Stimulated activated memory B cell treated with anti-CD40 and anti-IgM and Interleukin-4, amounts not matched to agents 10 μg/mL and 1 μg/mL and 100 μg/mL, for 72 hours (primary cell): Measurements from ENCODE around the gene GUCD1.

Source experiments
- ATAC-seq: fragments of 150-1000 bp; cut with Tn5 transposase; 2 replicates; pipeline ENCODE4 v1.10.0; 2021
- H3K27ac Mint-ChIP-seq: one replicate; pipeline ENCODE4 v1.8.0; 2022; ENCODE audit warnings: mild to moderate bottlenecking, mixed read lengths
- H3K27me3 Mint-ChIP-seq: one replicate; pipeline ENCODE4 v1.8.0; 2022; ENCODE audit warnings: mixed read lengths
- H3K36me3 Mint-ChIP-seq: one replicate; pipeline ENCODE4 v1.8.0; 2022; ENCODE audit warnings: mixed read lengths
- H3K4me1 Mint-ChIP-seq: one replicate; pipeline ENCODE4 v1.8.0; 2022; ENCODE audit warnings: mixed read lengths
- H3K4me3 Mint-ChIP-seq: one replicate; pipeline ENCODE4 v1.8.0; 2022; ENCODE audit warnings: mild to moderate bottlenecking, moderate library complexity, mixed read lengths
- H3K9me3 Mint-ChIP-seq: one replicate; pipeline ENCODE4 v1.8.0; 2022; ENCODE audit warnings: mixed read lengths

The GUCD1 gene

DNA sequence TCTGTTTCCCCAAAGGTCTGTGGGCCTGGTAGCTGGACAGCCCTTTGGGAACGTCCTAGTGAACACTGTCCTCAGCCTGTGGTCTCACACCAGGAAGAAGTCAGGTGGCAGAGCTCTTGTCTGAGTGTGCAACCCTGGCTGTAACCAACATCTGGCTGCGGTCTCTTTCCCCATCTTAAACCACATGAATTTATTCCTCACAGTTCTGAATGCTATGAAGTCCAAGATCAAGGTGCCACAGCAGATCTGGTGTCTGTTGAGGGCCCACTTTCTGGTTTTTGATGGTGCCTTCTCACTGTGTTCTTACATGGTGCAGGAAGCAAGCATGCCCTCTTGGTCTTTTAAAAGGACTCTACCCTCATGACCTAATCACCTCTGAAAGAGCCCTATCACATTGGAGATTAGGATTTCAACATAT is 57.1 kb downstream of the GUCD1 start:
- no peak for ATAC-seq
- peaks cover 8% of the 10 kb centered on the region for H3K4me1 Mint-ChIP-seq
- H3K4me3 Mint-ChIP-seq: no peak overlapping the region
- H3K27me3 Mint-ChIP-seq: peaks cover 10% of the 10 kb centered on the region
- H3K36me3 Mint-ChIP-seq: no peaks in the 10 kb centered on the region
- no peak overlapping the region for H3K27ac Mint-ChIP-seq
- H3K9me3 Mint-ChIP-seq: no peaks in the 10 kb centered on the region

DNA sequence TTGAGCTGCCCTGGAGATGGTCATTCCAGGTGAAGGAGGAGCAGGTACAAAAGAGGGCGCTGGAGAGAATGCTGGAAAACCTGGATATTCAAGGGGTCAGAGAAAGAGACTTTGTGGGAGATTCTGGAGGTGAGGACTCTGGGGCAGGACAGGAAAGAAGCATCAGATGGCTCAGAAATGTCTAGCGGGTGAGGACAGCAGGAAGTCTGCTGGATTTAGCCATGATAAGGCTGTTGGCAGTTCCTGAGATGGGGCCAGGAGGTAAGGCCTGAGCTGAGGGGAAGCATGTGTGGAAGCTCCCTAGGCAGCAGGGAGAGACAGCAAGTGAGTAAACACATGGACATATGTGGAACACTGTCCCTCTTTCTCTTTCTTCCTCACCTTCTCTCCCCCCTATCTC is 58.3 kb downstream of the GUCD1 start:
- H3K27me3 Mint-ChIP-seq: peaks cover 21% of the 10 kb centered on the region
- ATAC-seq: no peak
- H3K4me1 Mint-ChIP-seq: no peaks in the 10 kb centered on the region
- no peaks in the 10 kb centered on the region for H3K36me3 Mint-ChIP-seq
- H3K4me3 Mint-ChIP-seq: no peak overlapping the region
- no peaks in the 10 kb centered on the region for H3K9me3 Mint-ChIP-seq
- H3K27ac Mint-ChIP-seq: no peak overlapping the region

DNA sequence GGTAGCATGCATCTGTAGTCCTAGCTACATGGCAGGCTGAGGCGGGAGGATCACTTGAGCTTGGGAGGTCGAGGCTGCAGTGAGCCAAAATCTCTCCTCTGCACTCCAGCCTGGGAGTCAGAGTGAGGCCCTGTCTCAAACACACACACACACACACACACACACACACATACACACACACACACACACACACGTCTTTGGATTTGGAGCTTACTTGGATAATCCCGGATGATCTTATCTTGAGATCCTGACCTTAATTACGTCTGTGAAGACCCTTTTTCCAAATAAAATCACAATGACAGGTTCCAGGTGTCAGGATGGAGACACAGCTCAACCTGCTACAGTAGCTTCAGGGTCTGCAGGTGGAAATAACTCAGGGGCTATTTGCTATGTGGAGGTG is 58.7 kb downstream of the GUCD1 start:
- Mint-ChIP-seq H3K4me3 (no peak overlapping the region), H3K4me1 (no peaks in the 10 kb centered on the region), H3K9me3 (no peaks in the 10 kb centered on the region), H3K27ac (no peak overlapping the region), H3K27me3 (peaks cover 21% of the 10 kb centered on the region), H3K36me3 (no peaks in the 10 kb centered on the region)
- ATAC-seq: no peak

DNA sequence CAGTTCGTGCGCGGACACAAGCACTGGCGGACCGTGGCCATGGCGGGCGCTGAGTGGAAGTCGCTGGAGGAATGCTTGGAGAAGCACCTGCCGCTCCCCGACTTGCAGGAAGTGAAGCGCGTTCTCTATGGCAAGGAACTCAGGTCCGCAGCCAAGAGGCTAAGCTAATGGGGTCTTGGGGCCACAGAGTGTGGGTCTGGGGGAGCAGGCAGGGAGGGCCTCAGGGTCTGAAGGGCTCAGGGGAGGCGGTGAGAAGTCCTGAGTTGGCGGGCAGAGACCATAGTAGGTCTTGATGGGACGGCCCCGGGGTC is 59.6 kb downstream of the GUCD1 start:
- peaks cover 21% of the 10 kb centered on the region for H3K27me3 Mint-ChIP-seq
- H3K4me1 Mint-ChIP-seq: no peaks in the 10 kb centered on the region
- no peaks in the 10 kb centered on the region for H3K9me3 Mint-ChIP-seq
- H3K4me3 Mint-ChIP-seq: no peak overlapping the region
- ATAC-seq: no peak
- H3K36me3 Mint-ChIP-seq: no peaks in the 10 kb centered on the region
- H3K27ac Mint-ChIP-seq: no peak overlapping the region

DNA sequence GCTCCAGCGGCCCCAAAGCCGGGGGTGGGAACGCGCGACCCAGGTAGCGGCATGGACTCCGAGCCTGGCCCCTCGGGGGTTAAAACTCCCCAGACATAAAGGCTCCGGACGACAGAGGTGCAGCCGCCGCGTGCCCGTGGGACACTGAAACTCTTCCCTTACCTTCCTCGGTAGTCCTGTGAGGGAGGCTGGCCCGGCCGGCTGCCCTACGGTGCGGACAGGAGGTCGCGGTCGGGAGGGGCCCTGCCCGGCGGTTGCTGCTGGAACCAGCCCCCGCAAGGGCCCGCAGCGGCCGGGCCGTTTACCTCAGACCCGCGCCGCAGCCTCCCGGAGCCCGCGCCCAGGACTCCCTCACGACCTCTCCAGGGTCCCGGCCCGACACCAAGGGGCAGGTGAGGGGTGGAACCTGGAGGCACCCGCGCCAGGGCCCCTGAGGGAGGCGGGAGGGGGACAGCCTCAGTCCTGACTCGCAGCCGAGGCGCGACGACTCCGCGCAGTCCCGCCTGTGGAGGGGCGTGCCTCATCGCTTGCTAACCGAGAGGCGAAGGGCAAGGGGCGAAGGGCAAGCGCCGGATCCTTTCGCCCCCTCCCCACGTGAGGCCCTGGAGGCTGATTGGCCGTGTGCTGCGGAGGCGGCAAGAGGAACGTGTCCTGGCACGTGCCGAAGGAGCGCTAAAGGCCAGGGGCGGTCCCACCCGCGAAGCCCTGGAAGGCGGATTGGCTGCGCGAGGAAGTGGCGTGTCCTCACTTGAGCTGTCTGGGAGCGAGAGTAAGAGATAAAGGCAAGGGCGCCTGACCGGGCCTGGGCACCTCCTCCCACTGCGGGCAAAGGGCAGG is 60.2 kb downstream of the GUCD1 start, which contains the start of gene UPB1:
Gene UPB1, plus strand, starts transcription at position 805 of the 837 bp plus-strand sequence. CDS start 72 bp downstream, outside the sequence.
- ATAC-seq: peak; percentile 41
- Mint-ChIP-seq H3K27me3 (peaks cover 21% of the 10 kb centered on the region), H3K4me3 (no peak within 1 kb of the TSS), H3K4me1 (no peaks in the 10 kb centered on the region), H3K9me3 (no peaks in the 10 kb centered on the region), H3K27ac (no peak within 1 kb of the TSS), H3K36me3 (no peaks in the 10 kb centered on the region)

DNA sequence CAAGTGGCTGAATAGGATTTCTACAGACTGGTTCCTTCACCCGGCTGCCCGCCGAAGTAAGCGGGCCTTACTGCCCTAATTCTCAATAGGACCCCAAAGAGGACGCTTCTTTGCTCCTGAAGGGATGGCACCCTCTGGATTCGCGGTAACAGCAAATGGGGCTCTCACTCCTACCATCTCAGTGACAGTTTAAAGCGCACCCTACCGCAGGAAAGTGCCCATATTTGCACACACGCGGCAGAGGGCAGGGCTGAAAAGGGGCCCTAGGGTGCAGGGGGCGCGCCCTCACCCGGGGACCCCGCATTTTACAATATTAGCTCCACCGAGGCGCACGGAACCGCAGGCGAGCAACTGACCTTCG is 60.8 kb downstream of the GUCD1 start:
- Mint-ChIP-seq H3K4me3 (no peak overlapping the region), H3K9me3 (no peaks in the 10 kb centered on the region), H3K27ac (no peak overlapping the region), H3K4me1 (no peaks in the 10 kb centered on the region), H3K36me3 (no peaks in the 10 kb centered on the region), H3K27me3 (peaks cover 21% of the 10 kb centered on the region)
- ATAC-seq: no peak

DNA sequence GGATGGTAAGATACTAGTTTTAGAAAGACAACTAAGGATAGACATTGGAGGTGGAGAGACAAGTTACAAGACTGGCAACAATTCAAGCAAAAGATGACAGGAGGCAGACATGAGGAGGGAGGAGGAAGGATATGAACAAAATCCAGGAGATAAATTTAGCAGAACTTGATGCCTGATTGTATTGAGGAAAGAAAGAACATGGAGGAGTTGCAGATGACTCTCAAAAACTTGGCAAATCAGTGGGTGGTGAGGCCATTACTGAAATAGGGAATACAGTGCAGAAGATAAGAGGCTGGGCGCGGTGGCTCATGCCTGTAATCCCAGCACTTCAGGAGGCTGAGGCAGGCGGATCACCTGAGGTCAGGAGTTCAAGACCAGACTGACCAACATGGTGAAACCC is 62.5 kb downstream of the GUCD1 start:
- ATAC-seq: no peak
- H3K4me1 Mint-ChIP-seq: no peaks in the 10 kb centered on the region
- H3K36me3 Mint-ChIP-seq: no peaks in the 10 kb centered on the region
- H3K27ac Mint-ChIP-seq: no peak overlapping the region
- H3K4me3 Mint-ChIP-seq: no peak overlapping the region
- H3K27me3 Mint-ChIP-seq: peaks cover 21% of the 10 kb centered on the region
- H3K9me3 Mint-ChIP-seq: no peaks in the 10 kb centered on the region
